PC-3 (cell line): ENCODE results near the gene FAM83G. TPM values are rescaled to one million over a fixed set of nuclear protein-coding genes. Genes with fewer than 3 reads are reported as not detected.

Experiments used
- ATAC-seq: fragments of 200-7000 bp; cut with Tn5 transposase; 2 replicates; pipeline ENCODE4 v1.9.1; 2020; ENCODE audit warnings: mild to moderate bottlenecking, moderate library complexity
- BruUV-seq: library from RNA; stranded (reverse); fragments of 400-500 nt; replicated peaks from 2 replicates; lab custom pipeline; 2021; lab: Mats Ljungman, UMichigan
- CTCF ChIA-PET: fragments of 300-600 bp; sonication (Branson Sonifier 250); formaldehyde crosslinking; loops from one replicate; lab custom pipeline; 2022; ENCODE audit warnings: antibody characterized with exemption; lab: Charles Lee
- POLR2A ChIA-PET: fragments of 300-600 bp; sonication (Branson Sonifier 250); formaldehyde crosslinking; loops from one replicate; lab custom pipeline; 2022; ENCODE audit warnings: antibody characterized with exemption; ENCODE audit not compliant: unreplicated experiment; lab: Charles Lee
- DNase-seq: peaks from one replicate; pipeline ENCODE4 v3.0.0-alpha.2; 2015
- H2AFZ ChIP-seq: fragments of 300-600 bp; sonication (generic); 2 replicates; pipeline ENCODE4 v1.6.0; 2016; ENCODE audit warnings: antibody characterized with exemption, low read length
- H3F3A ChIP-seq: fragments of 300-600 bp; sonication (generic); one replicate; pipeline ENCODE4 v1.6.0; 2017; ENCODE audit warnings: antibody characterized with exemption, low read length, control low read depth, mild to moderate bottlenecking; ENCODE audit not compliant: unreplicated experiment
- H3K27ac ChIP-seq: fragments of 300-600 bp; sonication (generic); 2 replicates; pipeline ENCODE4 v1.5.1; 2016; ENCODE audit warnings: mild to moderate bottlenecking, low read length
- H3K27me3 ChIP-seq: fragments of 300-600 bp; sonication (generic); 2 replicates; pipeline ENCODE4 v1.6.1; 2016; ENCODE audit warnings: low read length, mixed read lengths
- H3K36me3 ChIP-seq: fragments of 300-600 bp; sonication (generic); 2 replicates; pipeline ENCODE4 v1.6.1; 2016; ENCODE audit warnings: low read depth, mixed run types, low read length, mixed read lengths
- H3K4me1 ChIP-seq: fragments of 300-600 bp; sonication (generic); 2 replicates; pipeline ENCODE4 v1.5.1; 2016; ENCODE audit warnings: low read length; ENCODE audit not compliant: insufficient read depth
- H3K4me2 ChIP-seq: fragments of 300-600 bp; sonication (generic); 2 replicates; pipeline ENCODE4 v1.6.0; 2016; ENCODE audit warnings: low read length
- H3K4me3 ChIP-seq: fragments of 300-600 bp; sonication (generic); 2 replicates; pipeline ENCODE4 v1.5.1; 2016; ENCODE audit warnings: mild to moderate bottlenecking, low read length, mixed read lengths
- H3K79me2 ChIP-seq: fragments of 300-600 bp; sonication (generic); 2 replicates; pipeline ENCODE4 v1.6.1; 2017; ENCODE audit warnings: low read length, mixed read lengths
- H3K9ac ChIP-seq: fragments of 300-600 bp; sonication (generic); 2 replicates; pipeline ENCODE4 v1.6.0; 2016; ENCODE audit warnings: mild to moderate bottlenecking, low read length
- H3K9me2 ChIP-seq: fragments of 300-600 bp; sonication (generic); replicated peaks from 2 replicates; pipeline ENCODE4 v1.6.1; 2016; ENCODE audit warnings: mixed run types, low read length, mixed read lengths
- H3K9me3 ChIP-seq: fragments of 300-600 bp; sonication (generic); 2 replicates; pipeline ENCODE4 v1.6.1; 2016; ENCODE audit warnings: low read length, mixed read lengths
- H4K20me1 ChIP-seq: fragments of 300-600 bp; sonication (generic); 2 replicates; pipeline ENCODE4 v1.6.1; 2016; ENCODE audit warnings: low read length, mixed read lengths
- EZH2 ChIP-seq: fragments of 300-600 bp; sonication (generic); IDR thresholded peaks from one replicate; pipeline ENCODE4 v1.6.1; 2017; ENCODE audit warnings: antibody characterized with exemption, mild to moderate bottlenecking, low read length; ENCODE audit not compliant: unreplicated experiment
- EZH2phosphoT487 ChIP-seq: fragments of 300-600 bp; sonication (generic); IDR thresholded peaks from 2 replicates; pipeline ENCODE4 v1.6.1; 2018; ENCODE audit warnings: mild to moderate bottlenecking, antibody characterized with exemption, low read length, borderline replicate concordance
- intact Hi-C: fragments of 100-400 bp; cut with micrococcal nuclease; formaldehyde crosslinking; loops from 2 replicates; pipeline ENCODE4 v1.9.0; 2023
- total RNA-seq: library from RNA; depleted of rRNA; stranded (reverse); fragments of >200 nt; gene quantifications from 2 replicates; pipeline ENCODE4 v1.2.3, GENCODE V29; 2014
- TF ChIP-seq, protein P1 (sequence below): fragments of 300-600 bp; sonication (generic); conservative IDR thresholded peaks from 2 replicates; pipeline ENCODE4 v1.5.1; 2017; ENCODE audit warnings: antibody characterized with exemption, low read depth, mild to moderate bottlenecking, low read length

The FAM83G gene
- total RNA-seq, 1 experiment from 2014 or later, result 0.26 TPM

DNA sequence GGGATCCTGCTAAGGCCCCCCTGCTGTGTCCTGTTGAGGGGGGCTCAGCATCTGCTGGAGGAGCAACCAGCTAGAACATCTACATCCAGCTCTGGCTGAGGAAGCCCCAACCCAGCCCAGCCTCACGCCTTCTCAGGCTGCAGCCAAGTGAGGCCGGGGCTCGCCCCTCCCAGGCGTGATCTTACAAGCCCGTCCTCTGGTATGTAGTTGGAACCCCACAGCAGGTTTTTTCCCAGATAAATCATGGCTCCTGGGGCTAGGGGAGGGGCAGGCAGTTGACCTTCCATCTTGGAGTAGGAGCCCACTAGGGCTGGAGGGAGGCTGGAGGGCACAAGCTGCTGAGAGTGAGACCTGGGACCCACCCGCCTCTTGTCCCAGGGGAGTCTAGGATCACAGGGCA, 4.7 kb downstream of the FAM83G start:
- Histone ChIP-seq H3K79me2 (no peaks in the 10 kb centered on the region), H3K4me2 (no peak overlapping the region), H4K20me1 (no peaks in the 10 kb centered on the region), H2AFZ (no peak overlapping the region), H3K9ac (no peak overlapping the region), H3K9me3 (no peaks in the 10 kb centered on the region), H3K27me3 (no peaks in the 10 kb centered on the region), H3K4me1 (peaks cover 5% of the 10 kb centered on the region; the same call in 1 of the 2 replicates), H3K9me2 (no peaks in the 10 kb centered on the region), H3K4me3 (no peak overlapping the region), H3F3A (no peaks in the 10 kb centered on the region), H3K27ac (peak overlapping the region; percentile 43; the same call in 1 of the 2 replicates), H3K36me3 (no peaks in the 10 kb centered on the region)
- intact Hi-C loops, result no loop called here
- no peak for ATAC-seq
- no TSS peak for BruUV-seq
- CTCF ChIA-PET, result no interaction called here
- TF ChIP-seq EZH2 (no peak), EZH2phosphoT487 (no peak)
- TF ChIP-seq, protein P1, sequence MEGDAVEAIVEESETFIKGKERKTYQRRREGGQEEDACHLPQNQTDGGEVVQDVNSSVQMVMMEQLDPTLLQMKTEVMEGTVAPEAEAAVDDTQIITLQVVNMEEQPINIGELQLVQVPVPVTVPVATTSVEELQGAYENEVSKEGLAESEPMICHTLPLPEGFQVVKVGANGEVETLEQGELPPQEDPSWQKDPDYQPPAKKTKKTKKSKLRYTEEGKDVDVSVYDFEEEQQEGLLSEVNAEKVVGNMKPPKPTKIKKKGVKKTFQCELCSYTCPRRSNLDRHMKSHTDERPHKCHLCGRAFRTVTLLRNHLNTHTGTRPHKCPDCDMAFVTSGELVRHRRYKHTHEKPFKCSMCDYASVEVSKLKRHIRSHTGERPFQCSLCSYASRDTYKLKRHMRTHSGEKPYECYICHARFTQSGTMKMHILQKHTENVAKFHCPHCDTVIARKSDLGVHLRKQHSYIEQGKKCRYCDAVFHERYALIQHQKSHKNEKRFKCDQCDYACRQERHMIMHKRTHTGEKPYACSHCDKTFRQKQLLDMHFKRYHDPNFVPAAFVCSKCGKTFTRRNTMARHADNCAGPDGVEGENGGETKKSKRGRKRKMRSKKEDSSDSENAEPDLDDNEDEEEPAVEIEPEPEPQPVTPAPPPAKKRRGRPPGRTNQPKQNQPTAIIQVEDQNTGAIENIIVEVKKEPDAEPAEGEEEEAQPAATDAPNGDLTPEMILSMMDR, result no peak
- DNase-seq, result no peak
- POLR2A ChIA-PET, result no interaction called here

DNA sequence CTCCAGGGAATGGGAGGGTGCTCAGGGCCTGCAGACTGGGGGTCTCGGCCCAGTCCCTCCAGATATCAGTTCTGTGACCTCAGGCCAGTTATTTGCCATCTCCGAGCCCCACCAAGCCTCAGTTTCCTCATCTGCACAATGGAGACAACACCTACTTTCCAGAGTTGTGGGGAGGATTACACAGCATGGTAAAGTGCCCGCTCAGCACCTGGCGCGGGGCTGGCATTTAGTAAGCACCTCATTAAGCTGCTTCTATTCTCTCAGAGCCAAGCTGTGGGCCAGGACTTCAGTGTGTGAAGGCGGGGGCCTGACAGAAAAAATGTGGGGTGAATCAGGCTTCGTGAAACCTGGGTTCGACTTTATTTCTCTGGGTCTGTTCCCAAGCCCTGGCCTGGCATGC, 5.2 kb downstream of the FAM83G start:
- no peaks in the 10 kb centered on the region for H3K27me3 ChIP-seq
- no peaks in the 10 kb centered on the region for H3K9me3 ChIP-seq
- H3K4me3 ChIP-seq, result no peak overlapping the region
- no peak overlapping the region for H3K27ac ChIP-seq
- intact Hi-C loops, result no loop called here
- no TSS peak for BruUV-seq
- CTCF ChIA-PET, result no interaction called here
- POLR2A ChIA-PET, result no interaction called here
- peaks cover 5% of the 10 kb centered on the region; the same call in 1 of the 2 replicates for H3K4me1 ChIP-seq
- DNase-seq (no peak), ATAC-seq (no peak)
- H3K79me2 ChIP-seq, result no peaks in the 10 kb centered on the region
- H2AFZ ChIP-seq, result no peak overlapping the region
- H3K36me3 ChIP-seq, result no peaks in the 10 kb centered on the region
- TF ChIP-seq, protein P1, result no peak
- no peak for TF ChIP-seq EZH2phosphoT487
- TF ChIP-seq EZH2, result no peak
- H3K4me2 ChIP-seq, result no peak overlapping the region
- H3K9ac ChIP-seq, result no peak overlapping the region
- H3K9me2 ChIP-seq, result no peaks in the 10 kb centered on the region
- no peaks in the 10 kb centered on the region for H3F3A ChIP-seq
- no peaks in the 10 kb centered on the region for H4K20me1 ChIP-seq

DNA sequence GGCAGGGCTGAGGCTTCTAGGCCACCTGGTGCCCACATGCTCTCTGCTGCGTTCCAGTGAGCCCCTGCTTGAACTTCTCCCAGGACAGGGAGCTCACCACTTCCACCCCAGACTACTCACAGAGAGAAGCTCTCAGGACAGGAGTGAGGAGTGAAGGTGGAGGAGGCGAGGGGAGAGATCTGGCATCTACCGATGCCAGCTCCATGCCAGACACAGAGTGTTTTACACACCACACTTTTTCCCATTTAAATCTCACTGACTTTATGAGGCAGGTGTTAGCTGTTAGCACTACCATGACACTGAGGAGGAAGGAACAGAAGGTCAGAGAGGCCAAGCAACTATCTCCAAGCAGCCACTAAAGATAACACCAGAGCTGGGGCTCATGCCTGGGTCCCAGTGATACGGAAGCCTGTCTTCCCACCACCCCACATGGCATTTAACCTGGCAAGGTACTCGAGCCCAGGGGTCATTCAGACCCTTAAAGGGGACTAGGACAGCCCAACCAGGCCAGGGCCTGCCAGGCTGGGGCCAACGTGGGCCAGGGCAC, 6.8 kb downstream of the FAM83G start:
- no peak for ATAC-seq
- CTCF ChIA-PET, result no interaction called here

More for the DNA sequence above, 6.8 kb downstream of the FAM83G start:
- Histone ChIP-seq H3K9me2 (no peaks in the 10 kb centered on the region), H3K27me3 (no peaks in the 10 kb centered on the region), H3K9me3 (no peaks in the 10 kb centered on the region), H3K79me2 (no peaks in the 10 kb centered on the region), H3K36me3 (no peaks in the 10 kb centered on the region), H4K20me1 (no peaks in the 10 kb centered on the region), H3K27ac (no peak overlapping the region), H2AFZ (no peak overlapping the region), H3K4me1 (peaks cover 5% of the 10 kb centered on the region; the same call in 1 of the 2 replicates), H3K4me2 (no peak overlapping the region), H3F3A (no peaks in the 10 kb centered on the region), H3K4me3 (no peak overlapping the region), H3K9ac (no peak overlapping the region)
- DNase-seq, result no peak
- intact Hi-C loops, result no loop called here
- BruUV-seq, result no TSS peak
- no peak for TF ChIP-seq EZH2
- no peak for TF ChIP-seq EZH2phosphoT487
- TF ChIP-seq, protein P1, result no peak
- POLR2A ChIA-PET, result interaction anchor here (0.6 kb wide), 1 partner anchor 13 kb away, joined by 3 read pairs; no protein-coding TSS in a partner anchor
